HG02623 (cell line): ENCODE results near the gene CYP2C9.
"Not testable (repeated sequence)": the region's sequence is repeated elsewhere in the genome, so short reads cannot be mapped to it uniquely, and the experiment has no call there.

Experiments
- ATAC-seq: cut with Tn5 transposase; IDR thresholded peaks from one replicate; pipeline ENCODE4 v1.9.1; 2021; ENCODE audit warnings: moderate library complexity; ENCODE audit not compliant: unreplicated experiment

Gene CYP2C9

DNA sequence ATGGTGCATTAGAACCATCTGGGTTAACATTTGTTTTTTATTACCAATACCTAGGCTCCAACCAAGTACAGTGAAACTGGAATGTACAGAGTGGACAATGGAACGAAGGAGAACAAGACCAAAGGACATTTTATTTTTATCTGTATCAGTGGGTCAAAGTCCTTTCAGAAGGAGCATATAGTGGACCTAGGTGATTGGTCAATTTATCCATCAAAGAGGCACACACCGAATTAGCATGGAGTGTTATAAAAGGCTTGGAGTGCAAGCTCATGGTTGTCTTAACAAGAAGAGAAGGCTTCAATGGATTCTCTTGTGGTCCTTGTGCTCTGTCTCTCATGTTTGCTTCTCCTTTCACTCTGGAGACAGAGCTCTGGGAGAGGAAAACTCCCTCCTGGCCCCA, at the start of gene CYP2C9:
CYP2C9 (plus strand) TSS at position 276 of the 400 bp plus-strand sequence; CDS start at position 301, 25 bp downstream.
- ATAC-seq = no peak

DNA sequence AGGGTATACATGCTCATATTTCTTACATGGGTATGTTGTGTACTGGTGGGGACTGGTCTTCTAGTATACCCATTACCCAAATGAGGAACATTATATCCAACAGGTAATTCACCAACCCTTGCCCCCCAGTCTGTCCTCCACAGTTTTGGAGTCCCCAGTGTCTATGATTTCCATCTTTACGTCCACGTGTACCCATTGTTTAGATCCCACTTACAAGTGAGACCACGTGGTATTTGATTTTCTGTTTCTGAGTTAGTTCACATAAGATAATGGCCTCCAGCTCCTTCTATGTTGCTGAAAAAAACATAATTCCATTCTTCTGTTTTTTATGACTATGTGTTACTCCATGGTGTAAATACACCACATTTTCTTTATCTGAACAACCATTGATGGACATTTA, 49.3 kb upstream of the CYP2C9 start:
- ATAC-seq = no peak

DNA sequence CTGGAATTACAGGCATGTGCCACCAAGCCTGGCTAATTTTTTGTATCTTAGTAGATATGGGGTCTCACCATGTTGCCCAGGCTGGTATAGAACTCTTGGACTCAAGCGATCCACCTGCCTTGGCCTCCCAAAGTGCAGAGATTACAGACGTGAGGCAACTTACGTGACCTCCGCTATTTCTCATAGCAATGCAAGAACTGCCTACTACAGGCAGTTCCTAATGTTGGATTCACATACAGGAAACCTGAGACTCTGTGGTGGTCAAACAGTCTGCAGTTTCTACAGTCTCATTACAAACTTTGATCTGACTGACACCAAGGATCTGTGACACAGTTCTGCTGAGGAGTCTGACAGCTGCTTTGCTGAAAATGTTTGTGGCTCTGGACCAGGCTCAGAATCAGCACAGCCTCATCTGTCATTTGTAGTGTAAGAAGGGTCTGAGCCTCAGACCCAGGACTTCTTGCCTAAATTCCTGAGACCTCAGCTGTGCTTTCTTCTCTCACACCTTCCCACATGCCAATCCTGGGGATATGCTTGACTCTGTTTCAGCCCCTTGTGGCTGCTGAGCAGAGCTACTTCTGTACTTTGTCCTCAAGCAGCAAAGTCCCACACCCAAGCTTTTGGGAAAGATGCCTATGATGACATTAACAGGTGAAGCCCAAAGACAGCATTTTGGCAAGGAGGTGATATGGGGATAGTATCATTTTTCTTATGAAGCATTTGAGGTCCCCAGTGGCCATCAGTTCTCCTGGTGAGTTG, 48.0 kb upstream of the CYP2C9 start:
- ATAC-seq = no peak

- ATAC-seq = not testable (repeated sequence)
Observed at GRCh38 chr10:94898414-94898813, 40.0 kb upstream of the CYP2C9 start.

DNA sequence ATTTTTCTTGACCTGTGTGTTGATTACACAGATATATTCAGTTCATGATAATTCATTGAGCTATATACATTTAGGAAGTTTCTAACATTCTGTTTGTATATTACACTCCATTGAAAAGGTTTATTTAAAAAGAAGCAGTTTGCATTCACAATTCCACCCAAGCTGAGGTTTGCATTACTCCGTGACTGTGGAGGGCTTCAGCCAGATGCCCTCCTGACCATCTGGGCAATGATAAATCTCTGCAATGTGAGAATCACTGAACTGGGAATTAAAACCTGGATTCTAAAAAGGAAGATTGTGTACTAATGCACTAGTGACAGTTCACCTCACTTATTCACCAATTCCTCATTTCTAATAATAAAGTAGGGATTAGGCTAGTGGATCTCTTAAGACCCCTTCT, 36.4 kb upstream of the CYP2C9 start:
- ATAC-seq = no peak

DNA sequence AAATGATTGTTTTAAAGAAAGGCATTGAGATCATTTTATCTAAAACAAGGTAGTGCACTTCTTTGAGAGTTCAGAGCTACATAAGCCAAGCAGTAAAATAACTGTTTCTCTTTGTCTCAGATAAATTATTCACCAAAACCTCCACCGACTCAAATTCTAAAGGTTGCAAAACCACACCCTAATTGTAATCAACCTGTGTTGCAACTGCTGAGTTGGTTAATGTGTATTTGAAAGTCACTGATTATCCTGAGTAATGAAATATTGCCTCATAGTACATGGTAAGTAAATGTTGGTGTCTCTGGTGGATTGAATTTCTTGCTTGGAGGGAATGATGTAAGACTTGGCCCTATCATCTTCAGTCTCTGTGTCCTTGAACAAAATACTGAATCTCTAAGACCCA, 35.9 kb upstream of the CYP2C9 start:
- no peak for ATAC-seq

GRCh38 chr10:94904506-94905148, 33.8 kb upstream of the CYP2C9 start:
- not testable (repeated sequence) for ATAC-seq

DNA sequence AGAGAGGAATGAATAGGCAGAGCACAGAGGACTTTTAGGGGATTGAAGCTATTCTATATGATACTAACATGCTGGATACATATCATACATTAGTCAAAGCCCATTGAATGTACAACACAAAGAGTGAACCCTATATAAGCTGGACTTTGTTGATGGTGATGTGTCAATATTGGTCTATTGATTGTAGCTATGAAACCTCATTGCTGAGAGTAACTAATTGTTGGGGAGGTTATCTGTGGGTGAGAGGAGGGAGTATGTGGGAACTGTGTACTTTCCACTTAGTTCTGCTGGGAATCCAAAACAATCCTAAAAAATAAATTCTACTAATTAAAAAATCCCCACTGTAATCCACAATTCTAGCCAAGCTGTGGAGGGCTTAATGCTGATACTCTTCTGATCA, 22.0 kb upstream of the CYP2C9 start:
- ATAC-seq = no peak

DNA sequence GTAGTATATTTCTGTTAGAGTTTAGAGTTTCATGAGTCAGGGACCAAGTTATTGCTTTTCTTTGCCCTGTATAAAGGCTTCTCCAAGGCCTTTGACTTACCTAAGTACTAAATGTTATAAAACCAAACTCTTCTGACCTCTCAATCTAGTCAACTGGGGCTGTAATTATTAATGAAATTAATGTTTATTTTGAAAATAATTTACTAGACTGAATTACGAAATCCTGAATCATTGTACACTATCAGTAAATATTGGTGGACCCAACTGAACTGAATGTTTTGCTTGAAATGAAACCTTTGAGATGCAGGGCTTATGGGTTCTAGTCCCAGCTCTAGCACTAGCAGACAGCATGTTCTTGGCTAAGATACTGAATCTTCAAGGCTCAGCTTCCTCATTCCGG, 1.7 kb upstream of the CYP2C9 start:
- ATAC-seq = no peak

DNA sequence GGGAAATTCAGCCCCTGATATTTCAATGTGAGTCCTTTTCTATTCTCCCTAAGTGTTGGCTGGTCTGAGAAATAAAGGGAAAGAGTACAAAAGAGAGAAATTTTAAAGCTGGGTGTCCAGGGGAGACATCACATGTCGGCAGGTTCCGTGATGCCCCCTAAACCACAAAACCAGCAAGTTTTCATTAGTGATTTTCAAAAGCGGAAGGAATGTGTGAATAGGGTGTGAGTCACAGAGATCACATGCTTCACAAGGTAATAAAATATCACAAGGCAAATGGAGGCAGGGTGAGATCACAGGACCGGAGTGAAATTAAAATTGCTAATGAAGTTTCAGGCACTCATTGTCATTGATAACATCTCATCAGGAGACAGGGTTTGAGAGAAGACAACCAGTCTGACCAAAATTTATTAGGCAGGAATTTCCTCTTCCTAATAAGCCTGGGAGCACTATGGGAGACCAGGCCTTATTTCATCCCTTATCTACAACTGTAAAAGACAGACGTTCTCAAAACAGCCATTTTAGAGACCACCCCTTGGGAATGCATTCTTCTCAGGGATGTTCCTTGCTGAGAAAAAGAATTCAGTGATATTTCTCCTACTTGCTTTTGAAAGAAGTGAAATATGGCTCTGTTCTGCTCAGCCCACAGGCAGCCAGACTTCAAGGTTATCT, 5.1 kb downstream of the CYP2C9 start:
- ATAC-seq = not testable (repeated sequence)

- ATAC-seq = not testable (repeated sequence)
Observed at GRCh38 chr10:94946181-94946580, 7.7 kb downstream of the CYP2C9 start.

DNA sequence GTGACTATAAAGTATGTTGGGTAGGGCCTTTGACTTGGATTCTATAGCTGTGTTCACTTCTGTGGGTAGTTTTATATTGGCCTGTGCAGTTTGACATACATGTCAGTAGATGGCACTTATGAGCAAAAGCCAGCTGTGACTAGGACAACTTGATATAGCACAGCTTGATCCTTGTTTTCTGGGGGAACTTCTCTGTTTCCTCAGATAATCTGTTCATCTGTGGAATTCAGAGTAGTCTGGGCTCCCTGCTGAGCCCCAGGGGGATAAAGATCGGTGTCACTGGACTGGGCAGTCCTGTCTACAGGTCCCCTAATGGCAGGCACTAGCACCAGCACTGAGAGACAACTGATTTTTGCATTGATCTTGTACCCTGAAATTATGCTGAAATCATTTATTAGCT, 25.4 kb downstream of the CYP2C9 start:
- ATAC-seq = peak; percentile 75

- no peak for ATAC-seq
Observed at GRCh38 chr10:94983555-94983954, 45.1 kb downstream of the CYP2C9 start.

DNA sequence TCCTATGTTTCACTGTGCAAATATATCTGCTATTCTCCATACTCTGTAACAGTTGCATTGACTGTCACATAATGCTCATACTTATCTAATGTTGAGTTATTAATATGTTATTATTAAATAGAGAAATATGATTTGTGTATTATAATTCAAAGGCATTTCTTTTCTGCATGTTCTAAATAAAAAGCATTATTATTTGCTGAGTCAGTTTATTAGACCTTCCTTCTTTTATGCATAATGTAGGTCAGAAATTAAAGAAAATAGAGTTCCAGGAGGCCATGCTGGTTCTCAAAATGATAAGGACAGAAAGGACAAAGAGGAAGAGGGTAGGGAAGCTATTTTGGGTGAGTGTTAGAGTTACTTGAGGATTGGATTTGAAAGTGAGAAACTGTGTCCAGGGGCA, 50.7 kb downstream of the CYP2C9 start:
- ATAC-seq = no peak

DNA sequence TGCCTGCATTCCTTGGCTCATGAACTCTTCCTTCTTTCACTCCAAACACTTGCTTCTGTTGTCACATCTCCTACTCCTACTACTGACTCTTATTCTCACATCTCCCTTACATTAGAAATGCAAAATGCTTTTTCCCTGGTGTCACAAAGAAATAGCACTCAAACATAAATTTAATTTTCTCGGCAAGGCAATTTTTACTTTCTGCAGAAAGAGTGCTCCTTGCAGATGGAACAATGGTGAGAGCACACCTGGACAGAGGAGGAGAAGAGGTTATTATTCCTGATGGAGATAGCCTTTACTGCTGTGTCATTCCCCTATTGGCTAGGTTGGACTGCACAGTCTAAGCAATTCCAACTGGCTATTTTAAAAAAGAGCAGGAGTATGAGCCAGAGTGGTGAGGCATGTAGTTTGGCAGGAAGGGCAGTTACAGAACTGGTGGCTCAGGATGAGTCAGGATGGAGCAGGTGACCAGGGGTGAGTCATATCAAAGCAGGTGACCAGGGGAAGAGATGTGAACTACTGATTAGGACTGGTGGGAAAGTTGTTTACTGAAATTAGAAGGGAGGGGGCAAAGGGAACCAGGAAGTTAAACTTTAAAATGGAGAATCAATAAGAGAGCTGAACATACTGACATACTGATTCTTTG, 52.9 kb downstream of the CYP2C9 start:
- no peak for ATAC-seq

DNA sequence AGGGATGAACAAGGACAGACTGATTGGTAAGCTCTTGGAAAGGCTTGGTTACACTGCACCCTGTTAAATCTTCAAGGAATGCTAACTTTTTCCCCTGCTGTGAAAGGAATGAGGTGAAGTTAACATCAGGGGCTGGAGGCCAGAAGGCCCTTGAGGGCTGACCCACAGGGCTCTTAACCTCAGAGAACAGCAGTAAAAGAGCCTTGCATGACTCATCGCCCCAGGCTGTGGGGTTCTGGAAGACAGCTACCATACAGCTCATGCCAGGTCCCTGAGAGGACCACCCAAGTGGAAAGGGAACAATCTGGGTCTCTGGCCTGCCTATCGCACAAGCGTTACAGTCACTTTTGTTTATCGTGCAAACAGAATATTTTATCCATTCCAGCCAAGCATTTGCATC, 54.4 kb downstream of the CYP2C9 start:
- ATAC-seq = no peak

GRCh38 chr10:94997741-94998174, 59.3 kb downstream of the CYP2C9 start:
- no peak for ATAC-seq

- no peak for ATAC-seq
Observed at GRCh38 chr10:95026461-95026860, 88.0 kb downstream of the CYP2C9 start.

GRCh38 chr10:95031656-95032055, 93.2 kb downstream of the CYP2C9 start:
- no peak for ATAC-seq

DNA sequence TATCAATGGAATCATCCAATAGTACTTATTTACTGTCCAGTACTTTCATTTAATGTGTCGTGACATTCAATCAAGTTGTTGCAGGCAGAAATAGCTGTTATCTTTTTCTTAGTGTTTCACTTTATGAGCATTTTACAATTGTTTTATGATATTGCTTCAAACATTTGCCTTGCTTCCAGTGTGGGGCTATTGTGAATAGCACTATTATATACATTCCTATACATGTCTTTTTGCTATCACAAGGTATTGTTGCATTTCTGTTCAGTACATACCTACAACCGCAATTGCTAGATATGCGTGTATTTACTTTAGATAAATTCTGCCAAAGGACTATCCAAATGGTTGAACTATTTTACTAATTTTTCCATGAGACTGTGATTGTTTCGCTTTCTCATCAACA, 95.9 kb downstream of the CYP2C9 start:
- no peak for ATAC-seq
